Calu3 (cell line): ENCODE results near the gene ZNF514. TPM values are rescaled to one million over a fixed set of nuclear protein-coding genes. Genes with fewer than 3 reads are reported as not detected.

Source experiments
- BruUV-seq: library from RNA; stranded (reverse); fragments of 400-500 nt; replicated peaks from 2 replicates; lab custom pipeline; 2021; lab: Mats Ljungman, UMichigan
- CTCF ChIA-PET: fragments of 300-600 bp; sonication (Branson Sonifier 250); formaldehyde crosslinking; loops from one replicate; lab custom pipeline; 2022; ENCODE audit warnings: antibody characterized with exemption; lab: Charles Lee
- DNase-seq: peaks from one replicate; pipeline ENCODE4 v3.0.0; 2022
- H3K27ac Mint-ChIP-seq: one replicate; pipeline ENCODE4 v1.8.0; 2022; ENCODE audit warnings: mixed read lengths; ENCODE audit not compliant: unreplicated experiment
- H3K27me3 Mint-ChIP-seq: one replicate; pipeline ENCODE4 v1.8.0; 2022; ENCODE audit warnings: mixed read lengths; ENCODE audit not compliant: unreplicated experiment
- H3K36me3 Mint-ChIP-seq: one replicate; pipeline ENCODE4 v1.8.0; 2022; ENCODE audit warnings: mild to moderate bottlenecking, moderate library complexity, mixed read lengths; ENCODE audit not compliant: insufficient read depth, unreplicated experiment
- H3K4me1 Mint-ChIP-seq: one replicate; pipeline ENCODE4 v1.8.0; 2022; ENCODE audit warnings: mild to moderate bottlenecking, low read depth, mixed read lengths; ENCODE audit not compliant: unreplicated experiment
- H3K4me3 Mint-ChIP-seq: one replicate; pipeline ENCODE4 v1.8.0; 2022; ENCODE audit warnings: mild to moderate bottlenecking, low read depth, moderate library complexity, mixed read lengths; ENCODE audit not compliant: unreplicated experiment
- H3K9me3 Mint-ChIP-seq: one replicate; pipeline ENCODE4 v1.8.0; 2022; ENCODE audit warnings: low read depth, mixed read lengths; ENCODE audit not compliant: unreplicated experiment
- intact Hi-C: fragments of 100-400 bp; cut with micrococcal nuclease; formaldehyde crosslinking; loops from one replicate; pipeline ENCODE4 v1.10.0; 2022; ENCODE audit not compliant: unreplicated experiment
- total RNA-seq: library from RNA; stranded (reverse); gene quantifications from 2 replicates; pipeline ENCODE4 v1.2.3, GENCODE V29; 2022
- TF ChIP-seq, protein P1 (sequence below): fragments of 200-600 bp; IDR thresholded peaks from one replicate; pipeline ENCODE4 v1.8.0; 2022; ENCODE audit warnings: antibody characterized with exemption; ENCODE audit not compliant: unreplicated experiment

The ZNF514 gene
- total RNA-seq, 1 experiment from 2014 or later = 17.4 TPM

DNA sequence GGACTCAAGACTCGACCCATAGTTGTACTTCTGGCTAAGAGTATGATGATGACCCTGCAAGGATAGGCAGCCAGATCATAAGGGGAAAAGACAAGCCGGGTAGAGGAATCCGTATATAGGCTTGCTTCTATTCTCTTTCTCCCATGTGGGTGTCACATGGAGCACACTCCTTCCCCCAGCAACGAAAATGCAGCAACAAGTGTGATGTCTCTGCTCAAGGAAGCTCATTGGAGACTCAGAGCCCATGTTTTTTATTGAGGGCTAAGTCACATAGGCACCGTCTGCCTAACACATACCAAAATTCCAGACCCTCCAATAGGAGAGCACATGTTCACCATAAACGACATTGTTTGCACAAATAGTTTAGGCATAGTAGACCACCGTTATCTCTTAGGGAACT lies 12.3 kb upstream of the ZNF514 start:
- H3K27ac Mint-ChIP-seq = no peak overlapping the region

DNA sequence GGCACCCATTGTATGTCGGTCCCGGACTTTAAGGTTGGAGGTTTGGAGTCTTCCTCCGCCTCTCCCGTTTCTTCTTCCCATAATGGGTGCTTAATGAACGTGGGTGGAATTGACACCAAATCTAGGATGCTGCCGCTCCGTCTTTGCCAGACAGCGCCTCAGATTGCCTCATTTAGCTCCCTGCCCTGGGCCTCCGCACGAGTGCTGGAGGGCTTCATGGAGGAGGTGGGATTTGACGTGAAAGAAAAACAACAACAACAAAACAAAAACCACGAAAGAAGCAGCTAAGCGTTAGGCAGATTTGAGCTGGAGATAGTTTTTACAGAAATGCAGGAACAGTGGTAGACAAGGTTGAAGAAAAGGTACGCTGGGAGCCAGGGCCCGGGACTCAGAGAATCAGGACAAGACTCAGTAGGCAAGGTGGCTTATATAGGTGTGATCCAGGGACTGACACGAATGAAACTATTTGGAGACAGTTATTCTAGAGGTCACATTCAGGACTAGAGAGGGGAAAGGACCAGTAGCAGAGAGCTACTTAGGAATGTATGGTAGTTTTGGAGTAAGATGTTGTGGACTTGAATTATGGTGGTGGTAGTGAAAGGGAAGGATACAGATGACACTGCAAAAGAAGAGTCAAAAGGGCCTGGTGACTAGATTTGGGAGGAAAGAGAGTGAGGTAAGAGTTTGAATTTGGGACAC lies 6.6 kb upstream of the ZNF514 start:
- TF ChIP-seq, protein P1, sequence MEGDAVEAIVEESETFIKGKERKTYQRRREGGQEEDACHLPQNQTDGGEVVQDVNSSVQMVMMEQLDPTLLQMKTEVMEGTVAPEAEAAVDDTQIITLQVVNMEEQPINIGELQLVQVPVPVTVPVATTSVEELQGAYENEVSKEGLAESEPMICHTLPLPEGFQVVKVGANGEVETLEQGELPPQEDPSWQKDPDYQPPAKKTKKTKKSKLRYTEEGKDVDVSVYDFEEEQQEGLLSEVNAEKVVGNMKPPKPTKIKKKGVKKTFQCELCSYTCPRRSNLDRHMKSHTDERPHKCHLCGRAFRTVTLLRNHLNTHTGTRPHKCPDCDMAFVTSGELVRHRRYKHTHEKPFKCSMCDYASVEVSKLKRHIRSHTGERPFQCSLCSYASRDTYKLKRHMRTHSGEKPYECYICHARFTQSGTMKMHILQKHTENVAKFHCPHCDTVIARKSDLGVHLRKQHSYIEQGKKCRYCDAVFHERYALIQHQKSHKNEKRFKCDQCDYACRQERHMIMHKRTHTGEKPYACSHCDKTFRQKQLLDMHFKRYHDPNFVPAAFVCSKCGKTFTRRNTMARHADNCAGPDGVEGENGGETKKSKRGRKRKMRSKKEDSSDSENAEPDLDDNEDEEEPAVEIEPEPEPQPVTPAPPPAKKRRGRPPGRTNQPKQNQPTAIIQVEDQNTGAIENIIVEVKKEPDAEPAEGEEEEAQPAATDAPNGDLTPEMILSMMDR = no peak
- H3K36me3 Mint-ChIP-seq = peaks cover 17% of the 10 kb centered on the region
- CTCF ChIA-PET = no interaction called here
- H3K27me3 Mint-ChIP-seq = no peaks in the 10 kb centered on the region
- peak overlapping the region; percentile 93 for H3K4me3 Mint-ChIP-seq
- DNase-seq = no peak
- intact Hi-C loops = no loop called here
- peaks cover 21% of the 10 kb centered on the region for H3K4me1 Mint-ChIP-seq
- H3K27ac Mint-ChIP-seq = peak overlapping the region; percentile 95
- no peaks in the 10 kb centered on the region for H3K9me3 Mint-ChIP-seq
- BruUV-seq = TSS peak; percentile 57

More for the DNA sequence above, 12.3 kb upstream of the ZNF514 start:
- no peak overlapping the region for H3K4me3 Mint-ChIP-seq
- intact Hi-C loops = no loop called here
- no peaks in the 10 kb centered on the region for H3K27me3 Mint-ChIP-seq
- BruUV-seq = no TSS peak
- CTCF ChIA-PET = no interaction called here
- H3K4me1 Mint-ChIP-seq = peaks cover under 1% of the 10 kb centered on the region
- H3K9me3 Mint-ChIP-seq = peaks cover 9% of the 10 kb centered on the region
- H3K36me3 Mint-ChIP-seq = no peaks in the 10 kb centered on the region
- TF ChIP-seq, protein P1 = no peak
- DNase-seq = no peak

DNA sequence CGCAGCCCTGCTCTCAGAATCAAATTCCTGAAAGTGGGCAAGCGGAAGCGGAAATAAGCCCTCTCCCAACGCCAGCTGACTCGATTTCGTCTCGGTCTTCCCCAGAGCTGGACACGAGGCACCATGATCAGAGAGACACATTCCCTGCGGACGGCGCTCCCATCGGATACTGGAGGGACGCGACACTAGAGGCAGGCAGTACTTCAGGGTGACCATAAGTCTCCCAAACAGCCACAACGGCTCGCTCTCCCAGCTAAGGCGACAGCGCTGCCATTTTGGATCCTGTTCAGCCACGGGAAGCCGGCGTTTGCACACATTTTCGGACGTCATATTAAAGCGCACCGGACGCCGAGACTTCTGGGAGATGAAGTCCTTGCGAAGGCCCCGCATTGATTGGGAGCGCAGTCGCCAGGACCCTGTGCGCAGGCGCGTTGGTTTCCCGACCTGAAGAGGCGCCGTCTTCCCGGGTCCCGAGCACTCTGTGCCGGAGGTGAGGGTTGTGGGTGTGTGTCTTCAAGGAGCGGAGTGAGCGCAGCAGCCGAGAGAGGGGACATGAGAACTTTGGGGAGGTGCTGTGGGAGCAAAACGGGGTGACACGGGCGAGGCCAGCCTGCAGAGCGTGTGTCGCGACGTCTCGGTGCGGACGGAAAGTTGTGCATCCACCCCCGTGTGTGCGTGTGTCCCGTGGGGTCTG lies 5.9 kb upstream of the ZNF514 start, which contains the start of gene ZNF2:
TSS of gene ZNF2 (plus strand) at position 439 of the 694 bp plus-strand sequence. CDS start 10,418 bp downstream, outside the sequence.
- Mint-ChIP-seq H3K9me3 (no peaks in the 10 kb centered on the region), H3K4me1 (peaks cover 21% of the 10 kb centered on the region), H3K36me3 (peaks cover 17% of the 10 kb centered on the region), H3K27me3 (no peaks in the 10 kb centered on the region), H3K27ac (peak within 1 kb of the TSS; percentile 95), H3K4me3 (peak within 1 kb of the TSS; percentile 93)
- intact Hi-C loops = no loop called here
- CTCF ChIA-PET = interaction anchor here (0.8 kb wide), 1 partner anchor 44 kb away, joined by 3 read pairs; the partner anchor contains the start of gene MRPS5
- BruUV-seq = no TSS peak
- TF ChIP-seq, protein P1 = no peak
- DNase-seq = peak; percentile 95

DNA sequence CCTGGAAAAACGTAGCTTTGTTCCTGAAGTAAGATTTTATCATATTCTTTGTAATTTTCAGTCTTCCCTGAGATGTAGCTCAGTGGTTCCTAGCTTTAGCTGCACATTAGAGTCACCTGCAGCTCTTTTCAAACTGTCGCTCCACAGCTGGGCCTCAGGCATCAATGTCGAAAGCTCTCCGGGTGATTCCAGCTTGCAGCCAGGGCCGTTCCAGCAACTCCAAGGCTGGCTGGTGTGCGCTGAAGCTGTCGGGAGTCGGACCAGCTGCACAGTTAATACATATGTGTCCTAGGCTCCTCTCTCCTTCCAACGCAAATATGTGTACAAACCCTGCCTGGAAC lies 5.4 kb upstream of the ZNF514 start:
- TF ChIP-seq, protein P1 = no peak
- CTCF ChIA-PET = interaction anchor here (0.6 to 0.8 kb wide), 2 partner anchors 43 to 50 kb away, joined by 3 to 5 read pairs; partner anchors contain the start of gene MRPS5
- H3K27me3 Mint-ChIP-seq = no peaks in the 10 kb centered on the region
- peak overlapping the region; percentile 95 for H3K27ac Mint-ChIP-seq
- peaks cover 21% of the 10 kb centered on the region for H3K4me1 Mint-ChIP-seq
- H3K9me3 Mint-ChIP-seq = no peaks in the 10 kb centered on the region
- H3K36me3 Mint-ChIP-seq = peaks cover 20% of the 10 kb centered on the region
- intact Hi-C loops = no loop called here
- TSS peak; percentile 90 for BruUV-seq
- peak overlapping the region; percentile 93 for H3K4me3 Mint-ChIP-seq
- DNase-seq = no peak
